Central memory CD4-positive, alpha-beta T cell (primary cell): ENCODE results near the gene SERPINA1.

Source experiments
- DNase-seq: peaks from one replicate; pipeline ENCODE4 v3.0.0; 2022

The SERPINA1 gene

GRCh38 chr14:94397289-94398181, 9.1 kb upstream of the SERPINA1 start:
- no peak for DNase-seq

DNA sequence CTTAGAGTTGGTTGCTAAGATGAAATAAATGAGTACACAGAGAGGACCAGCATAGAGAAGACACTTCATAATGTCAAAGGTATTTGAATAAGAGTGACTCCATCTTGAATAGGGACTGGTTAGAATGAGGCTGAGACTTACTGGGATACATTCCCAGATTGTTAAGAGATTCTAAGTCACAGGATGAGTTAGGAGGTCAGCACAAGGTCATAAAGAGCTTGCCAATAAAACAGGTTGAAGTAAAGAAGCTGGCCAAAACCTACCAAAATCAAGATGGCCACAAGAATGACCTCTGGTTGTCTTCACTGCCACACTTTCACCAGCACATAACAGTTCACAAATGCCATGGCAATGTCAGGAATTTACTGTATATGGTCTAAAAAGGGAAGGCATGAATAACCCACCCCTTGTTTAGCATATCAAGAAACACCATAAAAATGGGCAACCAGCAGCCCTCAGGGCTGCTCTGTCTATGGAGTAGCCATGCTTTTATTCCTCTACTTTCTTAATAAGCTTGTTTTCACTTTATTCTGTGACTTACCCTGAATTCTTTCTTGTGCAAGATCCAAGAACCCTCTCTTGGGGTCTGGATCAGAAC, 8.3 kb upstream of the SERPINA1 start:
- no peak for DNase-seq

- DNase-seq = no peak
These were observed 7.6 kb upstream of the SERPINA1 start for GRCh38 chr14:94395888-94396574.

GRCh38 chr14:94395282-94395887, 7.0 kb upstream of the SERPINA1 start:
- DNase-seq = no peak

- DNase-seq = no peak
These were observed 6.3 kb upstream of the SERPINA1 start for GRCh38 chr14:94394581-94395207.

- no peak for DNase-seq
These were observed 5.7 kb upstream of the SERPINA1 start for GRCh38 chr14:94394025-94394493.

GRCh38 chr14:94393474-94393873, 5.1 kb upstream of the SERPINA1 start:
- DNase-seq = no peak

GRCh38 chr14:94392510-94392935, 4.1 kb upstream of the SERPINA1 start:
- peak; percentile 9 for DNase-seq

GRCh38 chr14:94391281-94391975, 3.0 kb upstream of the SERPINA1 start:
- no peak for DNase-seq

DNA sequence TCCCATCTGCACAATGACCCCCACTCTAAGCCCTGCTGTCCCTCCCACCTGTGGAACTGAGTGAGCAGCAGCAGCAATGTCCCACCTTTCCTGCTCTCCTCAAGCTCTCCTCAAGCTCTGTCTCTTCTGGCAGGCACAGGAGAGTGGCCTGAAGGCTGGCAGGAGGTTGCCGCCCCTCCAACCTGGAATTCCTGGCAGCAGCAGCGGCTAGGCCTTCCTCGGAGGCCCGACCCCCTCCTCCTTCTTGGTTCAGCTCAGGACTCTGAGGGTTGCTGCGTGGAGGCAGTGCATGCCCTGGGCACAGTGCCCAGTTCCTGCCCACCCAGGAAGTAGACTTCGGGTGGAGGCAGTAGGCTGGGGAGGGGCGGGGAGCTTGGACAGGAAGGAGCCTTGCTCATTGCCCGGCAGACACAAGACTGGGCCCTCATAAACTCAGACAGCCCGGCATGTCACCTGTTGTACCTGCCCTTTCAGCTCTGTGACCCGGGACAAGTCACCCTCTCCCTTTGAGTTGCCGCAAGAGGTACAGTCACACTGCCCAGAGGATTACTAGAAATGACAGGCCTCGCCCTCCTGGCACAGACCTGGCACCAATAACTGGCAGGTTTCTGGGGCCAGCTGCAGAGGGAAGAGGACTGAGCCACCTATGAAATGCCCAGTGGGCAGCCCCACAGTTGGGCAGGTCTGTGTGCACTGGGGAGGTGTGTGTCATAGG, 2.1 kb upstream of the SERPINA1 start:
- DNase-seq = no peak

- DNase-seq = no peak
These were observed 1.4 kb upstream of the SERPINA1 start for GRCh38 chr14:94389731-94390371.

DNA sequence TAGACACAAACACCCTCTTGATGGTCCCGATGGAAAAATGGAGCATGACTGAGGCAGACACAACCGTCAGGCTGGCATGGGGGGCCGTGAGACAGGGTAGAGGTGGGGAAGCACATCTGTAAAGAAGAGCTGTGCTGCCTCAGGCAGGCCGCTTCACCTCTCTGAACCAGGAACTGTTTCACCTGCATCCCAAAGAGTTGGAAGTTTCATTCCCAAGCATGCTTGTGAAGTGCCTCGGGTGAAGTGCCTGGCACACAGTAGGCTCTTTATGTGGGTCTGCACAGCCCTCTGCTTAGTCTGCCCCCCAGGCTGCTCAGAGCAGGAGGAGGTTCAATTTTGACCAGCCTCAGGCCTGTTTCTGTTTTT, 685 bp upstream of the SERPINA1 start:
- DNase-seq = no peak

- DNase-seq = no peak
These were observed 397 bp downstream of the SERPINA1 start for GRCh38 chr14:94388027-94388383.

DNA sequence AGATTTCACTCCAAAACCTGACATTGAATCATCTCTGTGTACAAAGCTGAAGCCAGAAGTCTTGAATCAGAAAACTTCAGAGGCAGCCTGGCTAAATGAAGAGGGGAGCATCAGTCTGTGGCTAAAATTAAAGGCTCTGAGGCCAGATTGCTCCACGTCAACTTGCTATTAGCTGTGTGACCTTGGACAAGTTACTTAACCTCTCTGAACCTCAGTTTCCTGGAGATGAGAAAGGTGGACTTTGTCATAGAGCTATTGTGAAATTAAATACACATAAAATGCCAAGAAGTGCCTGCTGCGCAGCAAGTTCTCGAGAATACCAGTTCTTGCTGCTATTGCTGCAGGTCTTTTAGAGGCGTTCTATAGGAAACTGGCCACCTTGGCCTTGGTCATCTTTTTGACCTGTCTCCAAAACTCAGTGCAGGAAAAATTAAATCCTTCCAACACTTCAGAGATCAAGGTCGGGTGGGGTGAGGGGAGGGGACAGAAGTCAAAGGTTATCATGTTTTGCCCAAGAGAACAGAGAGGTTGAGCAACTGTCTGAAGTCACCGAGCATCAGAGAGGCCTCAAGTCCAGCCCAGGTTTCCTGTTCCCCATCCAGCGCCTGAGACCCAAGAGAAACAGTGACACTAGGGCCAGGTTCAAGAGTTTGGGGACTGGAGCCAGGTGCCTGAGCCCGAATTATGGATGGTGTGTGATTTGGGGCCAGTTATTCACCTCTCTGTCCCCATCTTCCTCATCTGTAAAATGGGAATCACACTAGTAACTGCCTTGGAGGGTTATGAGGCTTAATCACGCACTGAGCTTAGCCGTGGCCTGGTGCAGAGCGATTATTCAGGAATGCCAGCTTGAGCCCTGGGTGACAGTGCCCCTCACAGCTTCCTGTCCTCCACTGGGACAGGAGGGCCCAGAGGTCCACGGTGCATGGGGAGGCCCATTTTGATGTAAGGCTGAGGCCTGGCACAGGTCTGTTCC, 1.1 kb downstream of the SERPINA1 start:
- no peak for DNase-seq

- no peak for DNase-seq
These were observed 2.0 kb downstream of the SERPINA1 start for GRCh38 chr14:94386085-94387031.

DNA sequence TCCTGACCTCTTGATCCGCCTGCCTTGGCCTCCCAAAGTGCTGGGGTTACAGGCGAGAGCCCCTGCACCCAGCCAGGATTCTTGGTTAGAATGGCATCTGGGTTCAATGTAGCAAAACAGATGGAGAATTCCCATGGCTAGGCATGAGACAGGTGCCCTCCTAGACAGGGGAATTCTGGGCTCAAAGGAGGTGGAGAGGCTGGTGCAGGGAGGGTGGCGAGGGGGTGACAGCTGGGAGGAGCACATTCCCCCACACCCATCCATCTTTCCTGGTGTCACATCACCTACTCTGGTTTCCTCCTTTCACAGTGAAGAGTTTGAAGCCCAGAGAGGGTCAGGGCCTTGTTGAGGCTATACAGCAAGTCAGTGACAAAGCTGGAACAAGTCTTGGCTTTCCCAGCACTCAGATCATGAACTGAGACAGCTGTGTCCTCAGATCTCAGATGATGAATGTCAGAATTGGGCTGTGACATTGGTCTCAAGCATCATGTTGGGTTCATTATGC, 2.8 kb downstream of the SERPINA1 start:
- DNase-seq = no peak

GRCh38 chr14:94384342-94384741, 4.1 kb downstream of the SERPINA1 start:
- no peak for DNase-seq

- no peak for DNase-seq
These were observed 4.6 kb downstream of the SERPINA1 start for GRCh38 chr14:94383777-94384176.
